HUDEP-2 (cell line): ENCODE data around the gene PRPF19.

Experiments
- DNase-seq, 76 experiments: peaks; one replicate each; lab custom pipeline; 2025; ENCODE audit not compliant: unreplicated experiment in 76 of 76; lab: John Stamatoyannopoulos, UW

Gene PRPF19

GRCh38 chr11:60847281-60847680 is 59.1 kb downstream of the PRPF19 start:
- DNase-seq = no peak

- DNase-seq = no peak
Measured at GRCh38 chr11:60845338-60845737, 61.0 kb downstream of the PRPF19 start.

- no peak for DNase-seq
Measured at GRCh38 chr11:60844870-60845221, 61.5 kb downstream of the PRPF19 start.

- DNase-seq = no peak
Measured at GRCh38 chr11:60844045-60844869, 62.1 kb downstream of the PRPF19 start.

GRCh38 chr11:60842668-60843600 is 63.5 kb downstream of the PRPF19 start:
- no peak for DNase-seq

- peak in 74 of 76 experiments; percentile 69 to 97 (median 92) for DNase-seq
Measured at GRCh38 chr11:60841797-60842667, 64.4 kb downstream of the PRPF19 start, which contains the start of gene CCDC86. TSS of gene CCDC86 (plus strand) at chr11:60842113. CDS start at chr11:60842125, 12 bp downstream.
